HEK293 (cell line): ENCODE results near the gene CCL8.

Experiments used
- CTCF ChIA-PET: fragments of 350-600 bp; formaldehyde crosslinking; extraction: SDS; loops from one replicate; lab custom pipeline; 2021; ENCODE audit warnings: antibody characterized with exemption; lab: Yijun Ruan, JAX
- POLR2A ChIA-PET: fragments of 300-600 bp; formaldehyde crosslinking; extraction: SDS; loops from one replicate; lab custom pipeline; 2020; ENCODE audit warnings: antibody characterized with exemption, inconsistent platforms; lab: Yijun Ruan, JAX
- H3K27ac ChIP-seq: fragments of 200-500 bp; sonication (Bioruptor generic); 2 replicates; pipeline ENCODE4 v1.5.1; 2014; ENCODE audit warnings: low read depth, low read length, control low read depth, inconsistent platforms; ENCODE audit errors: extremely low read depth
- H3K36me3 ChIP-seq, 2 experiments: fragments of 200-500 bp in 1 of 2; sonication (Bioruptor generic) in 1 of 2; 1 replicate in 1 of 2; 2 replicates in 1 of 2; pipeline ENCODE4 v1.5.1; 2014 to 2017; ENCODE audit warnings: inconsistent platforms in 2 of 2, low read length in 2 of 2; ENCODE audit not compliant: control insufficient read depth in 2 of 2, insufficient read depth in 1 of 2
- H3K4me1 ChIP-seq: fragments of 200-500 bp; sonication (Bioruptor generic); 2 replicates; pipeline ENCODE4 v1.5.1; 2014; ENCODE audit warnings: mild to moderate bottlenecking, low read length, inconsistent platforms; ENCODE audit not compliant: control insufficient read depth, insufficient read depth
- H3K4me3 ChIP-seq: 2 replicates; pipeline ENCODE4 v1.5.1; 2011; ENCODE audit warnings: low read depth, mild to moderate bottlenecking, control low read depth, low read length, moderate library complexity
- H3K9me3 ChIP-seq: fragments of 200-500 bp; sonication (Bioruptor generic); 2 replicates; pipeline ENCODE4 v1.5.1; 2014; ENCODE audit warnings: low read depth, low read length, inconsistent platforms; ENCODE audit not compliant: control insufficient read depth, insufficient read depth
- GLIS1 ChIP-seq: fragments of 450-650 bp; formaldehyde crosslinking; IDR thresholded peaks from 2 replicates; pipeline ENCODE4 v1.5.1; 2016; ENCODE audit warnings: missing biosample characterization, missing genetic modification characterization
- HOXC10 ChIP-seq: sonication (generic); formaldehyde crosslinking; IDR thresholded peaks from 2 replicates; pipeline ENCODE4 v1.8.1; 2023; ENCODE audit warnings: mild to moderate bottlenecking, missing genetic modification reagents
- KLF17 ChIP-seq: fragments of 450-650 bp; formaldehyde crosslinking; IDR thresholded peaks from 2 replicates; pipeline ENCODE4 v1.5.1; 2016; ENCODE audit warnings: missing biosample characterization, missing genetic modification characterization
- KLF7 ChIP-seq: fragments of 450-650 bp; formaldehyde crosslinking; IDR thresholded peaks from 2 replicates; pipeline ENCODE4 v1.5.1; 2016; ENCODE audit warnings: missing biosample characterization, missing genetic modification characterization, borderline replicate concordance
- REPIN1 ChIP-seq: fragments of 450-650 bp; formaldehyde crosslinking; IDR thresholded peaks from 2 replicates; pipeline ENCODE4 v1.5.1; 2017; ENCODE audit warnings: missing biosample characterization, missing genetic modification characterization, low read depth
- ZBTB1 ChIP-seq: fragments of 450-650 bp; formaldehyde crosslinking; IDR thresholded peaks from 2 replicates; pipeline ENCODE4 v1.5.1; 2016; ENCODE audit warnings: missing biosample characterization, missing genetic modification characterization
- ZFHX2 ChIP-seq: fragments of 450-650 bp; formaldehyde crosslinking; conservative IDR thresholded peaks from 2 replicates; pipeline ENCODE4 v1.5.1; 2016; ENCODE audit warnings: missing biosample characterization, missing genetic modification characterization
- ZFP3 ChIP-seq: fragments of 450-650 bp; formaldehyde crosslinking; IDR thresholded peaks from 2 replicates; pipeline ENCODE4 v1.5.1; 2016; ENCODE audit warnings: low read depth, missing biosample characterization, missing genetic modification characterization
- ZFP37 ChIP-seq: fragments of 450-650 bp; formaldehyde crosslinking; IDR thresholded peaks from 2 replicates; pipeline ENCODE4 v1.5.1; 2016; ENCODE audit warnings: missing biosample characterization, missing genetic modification characterization
- ZNF121 ChIP-seq: fragments of 450-650 bp; formaldehyde crosslinking; IDR thresholded peaks from 2 replicates; pipeline ENCODE4 v1.5.1; 2016; ENCODE audit warnings: missing biosample characterization, missing genetic modification characterization
- ZNF18 ChIP-seq: fragments of 450-650 bp; formaldehyde crosslinking; IDR thresholded peaks from 2 replicates; pipeline ENCODE4 v1.5.1; 2016; ENCODE audit warnings: missing biosample characterization, missing genetic modification characterization
- ZNF2 ChIP-seq: fragments of 450-650 bp; formaldehyde crosslinking; IDR thresholded peaks from 2 replicates; pipeline ENCODE4 v1.5.1; 2016; ENCODE audit warnings: missing biosample characterization, missing genetic modification characterization
- ZNF202 ChIP-seq: fragments of 450-650 bp; formaldehyde crosslinking; IDR thresholded peaks from 2 replicates; pipeline ENCODE4 v1.5.1; 2016; ENCODE audit warnings: missing biosample characterization, missing genetic modification characterization, borderline replicate concordance
- ZNF221 ChIP-seq: fragments of 450-650 bp; formaldehyde crosslinking; IDR thresholded peaks from 2 replicates; pipeline ENCODE4 v1.5.1; 2017; ENCODE audit warnings: missing biosample characterization, missing genetic modification characterization, borderline replicate concordance
- ZNF362 ChIP-seq: fragments of 450-650 bp; formaldehyde crosslinking; IDR thresholded peaks from 2 replicates; pipeline ENCODE4 v1.5.1; 2016; ENCODE audit warnings: missing biosample characterization, missing genetic modification characterization
- ZNF416 ChIP-seq: fragments of 450-650 bp; formaldehyde crosslinking; IDR thresholded peaks from 2 replicates; pipeline ENCODE4 v1.5.1; 2016; ENCODE audit warnings: missing biosample characterization, missing genetic modification characterization
- ZNF488 ChIP-seq: fragments of 450-650 bp; formaldehyde crosslinking; IDR thresholded peaks from 2 replicates; pipeline ENCODE4 v1.5.1; 2016; ENCODE audit warnings: missing biosample characterization, missing genetic modification characterization
- ZNF560 ChIP-seq: fragments of 450-650 bp; formaldehyde crosslinking; IDR thresholded peaks from 2 replicates; pipeline ENCODE4 v1.5.1; 2017; ENCODE audit warnings: missing biosample characterization, missing genetic modification characterization, borderline replicate concordance
- ZNF596 ChIP-seq: fragments of 450-650 bp; IDR thresholded peaks from 2 replicates; pipeline ENCODE4 v1.5.0; 2018; ENCODE audit warnings: missing biosample characterization, mild to moderate bottlenecking, missing genetic modification characterization, moderate library complexity
- ZNF624 ChIP-seq: fragments of 450-650 bp; formaldehyde crosslinking; IDR thresholded peaks from 2 replicates; pipeline ENCODE4 v1.5.1; 2017; ENCODE audit warnings: missing biosample characterization, missing genetic modification characterization
- ZNF677 ChIP-seq: fragments of 450-650 bp; IDR thresholded peaks from 2 replicates; pipeline ENCODE4 v1.5.0; 2018; ENCODE audit warnings: missing biosample characterization, mild to moderate bottlenecking, missing genetic modification characterization, moderate library complexity
- ZNF692 ChIP-seq: fragments of 450-650 bp; formaldehyde crosslinking; IDR thresholded peaks from 2 replicates; pipeline ENCODE4 v1.5.1; 2016; ENCODE audit warnings: missing biosample characterization, missing genetic modification characterization
- ZNF791 ChIP-seq: fragments of 450-650 bp; formaldehyde crosslinking; IDR thresholded peaks from 2 replicates; pipeline ENCODE4 v1.5.1; 2016; ENCODE audit warnings: missing biosample characterization, missing genetic modification characterization
- ZXDB ChIP-seq: fragments of 450-650 bp; formaldehyde crosslinking; IDR thresholded peaks from 2 replicates; pipeline ENCODE4 v1.5.1; 2016; ENCODE audit warnings: missing biosample characterization, missing genetic modification characterization

Gene CCL8

GRCh38 chr17:34308371-34308770, 10.9 kb upstream of the CCL8 start:
- CTCF ChIA-PET, result interaction anchor here (0.5 to 15.4 kb wide), 6 partner anchors 11 to 138 kb away, joined by 3 to 206 read pairs (median 6); partner anchors contain the start of genes CCL1, CCL13 and CCL8
- POLR2A ChIA-PET, result no interaction called here
- H3K9me3 ChIP-seq, result no peaks in the 10 kb centered on the region
- H3K4me1 ChIP-seq, result no peaks in the 10 kb centered on the region
- no peak overlapping the region for H3K27ac ChIP-seq
- no peaks in the 10 kb centered on the region for H3K36me3 ChIP-seq
- no peak overlapping the region for H3K4me3 ChIP-seq
- TF ChIP-seq ZNF560 (tag by site-specific recombination) (no peak), ZNF202 (tag by site-specific recombination) (no peak), ZNF121 (tag by site-specific recombination) (no peak), ZFHX2 (tag by site-specific recombination) (no peak), ZNF596 (tag by site-specific recombination) (no peak), ZFP3 (no peak), ZNF791 (tag by site-specific recombination) (no peak), REPIN1 (tag by site-specific recombination) (no peak), ZNF2 (tag by site-specific recombination) (no peak), KLF17 (tag by site-specific recombination) (no peak), ZNF18 (tag by site-specific recombination) (no peak), ZNF221 (no peak), GLIS1 (no peak)

GRCh38 chr17:34311291-34311690, 7.9 kb upstream of the CCL8 start:
- CTCF ChIA-PET, result interaction anchor here (1.4 to 15.4 kb wide), 4 partner anchors 11 to 110 kb away, joined by 3 to 206 read pairs (median 8); partner anchors contain the start of gene CCL1
- H3K27ac ChIP-seq, result no peak overlapping the region
- H3K9me3 ChIP-seq, result no peaks in the 10 kb centered on the region
- no peaks in the 10 kb centered on the region for H3K36me3 ChIP-seq
- no peaks in the 10 kb centered on the region for H3K4me1 ChIP-seq
- POLR2A ChIA-PET, result no interaction called here
- TF ChIP-seq ZNF677 (tag by site-specific recombination) (no peak), ZNF488 (no peak), HOXC10 (CRISPR knock-in tag) (no peak), ZNF624 (tag by site-specific recombination) (no peak), ZBTB1 (tag by site-specific recombination) (no peak), ZFP37 (tag by site-specific recombination) (no peak), ZNF791 (tag by site-specific recombination) (no peak), ZXDB (no peak), ZNF18 (tag by site-specific recombination) (no peak), ZNF416 (tag by site-specific recombination) (no peak), ZNF2 (tag by site-specific recombination) (no peak), KLF7 (tag by site-specific recombination) (no peak), ZNF362 (no peak), ZNF692 (tag by site-specific recombination) (no peak)
- H3K4me3 ChIP-seq, result no peak overlapping the region
